Sigmoid colon (tissue), 7 donors: ENCODE data around the gene ZNF786. TPM values are rescaled to one million over a fixed set of nuclear protein-coding genes. Genes with fewer than 3 reads are reported as not detected.

ENCODE experiments used
- DNase-seq: peaks from one replicate; pipeline ENCODE4 v3.0.0-alpha.2; 2019
- H3K27ac ChIP-seq, 4 donors: fragments of 200-600 bp; sonication (generic); one replicate each; pipeline ENCODE4 v1.5.1; 2016 to 2019; ENCODE audit warnings: mild to moderate bottlenecking in 1 of 4
- H3K27me3 ChIP-seq, 3 donors: fragments of 200-600 bp; sonication (generic); one replicate each; pipeline ENCODE4 v1.5.1; 2019; ENCODE audit warnings: mild to moderate bottlenecking in 1 of 3
- H3K36me3 ChIP-seq, 4 donors: fragments of 200-600 bp; sonication (generic); one replicate each; pipeline ENCODE4 v1.5.1; 2016 to 2019
- H3K4me1 ChIP-seq, 4 donors: fragments of 200-600 bp; sonication (generic); one replicate each; pipeline ENCODE4 v1.5.1; 2017 to 2019
- H3K4me3 ChIP-seq, 4 donors: fragments of 200-600 bp; sonication (generic); one replicate each; pipeline ENCODE4 v1.5.1; 2017 to 2019; ENCODE audit warnings: mild to moderate bottlenecking in 2 of 4, moderate library complexity in 1 of 4
- H3K9me3 ChIP-seq, 4 donors: fragments of 200-600 bp in 3 of 4; sonication (generic) in 3 of 4; one replicate each; pipeline versions ENCODE4 v1.5.1 to v1.6.1; 2013 to 2019
- CTCF ChIP-seq, 4 experiments: fragments of 450-650 bp in 3 of 4; fragments of 200-600 bp in 1 of 4; IDR thresholded peaks; one replicate each; pipeline ENCODE4 v1.5.1; 2016 to 2019; ENCODE audit warnings: antibody characterized with exemption in 4 of 4, mild to moderate bottlenecking in 3 of 4, moderate library complexity in 2 of 4
- EP300 ChIP-seq, 4 donors: sonication (generic); formaldehyde crosslinking; IDR thresholded peaks; one replicate each; pipeline ENCODE4 v1.6.1; 2017; ENCODE audit warnings: antibody characterized with exemption in 4 of 4
- POLR2A ChIP-seq, 2 donors: fragments of 450-650 bp; IDR thresholded peaks; one replicate each; pipeline ENCODE4 v1.6.1; 2016; ENCODE audit warnings: antibody characterized with exemption in 2 of 2, mild to moderate bottlenecking in 2 of 2, moderate library complexity in 2 of 2
- POLR2AphosphoS5 ChIP-seq, 4 donors: sonication (generic); formaldehyde crosslinking; IDR thresholded peaks; one replicate each; pipeline ENCODE4 v1.6.1; 2017; ENCODE audit warnings: antibody characterized with exemption in 4 of 4
- WGBS, 2 donors: extraction: QIAGEN DNeasy Blood & Tissue Kit; methylation state at CpG; one replicate each; pipeline ENCODE4 v1.1.7; 2013; 5-methylcytosine and 5-hydroxymethylcytosine counted together
- intact Hi-C: fragments of 100-400 bp; cut with DNase I; formaldehyde crosslinking; loops from one replicate; pipeline ENCODE4 v1.15.1; 2023
- polyA plus RNA-seq, 3 donors: library from polyadenylated mRNA; stranded (reverse); fragments of 200-250 nt; gene quantifications; one replicate each; pipeline ENCODE4 v1.2.3, GENCODE V29; 2013
- small RNA-seq, 3 donors: library from RNA; depleted of rRNA; stranded (forward); fragments of <200 nt; gene quantifications; one replicate each; pipeline ENCODE3, GENCODE V24; 2016
- total RNA-seq, 4 donors: library from RNA; depleted of rRNA; stranded (reverse); fragments of >200 nt; gene quantifications; one replicate each; pipeline ENCODE4 v1.1.0, GENCODE V29; 2016
- donor health status: healthy with polysubstance abuse.
- donor health status: Bipolar disorder and iron deficiency.
- donor health status: healthy.

Gene ZNF786
- total and polyA plus RNA-seq, 7 donors, result 0.60 to 6.9 (median 3.8) TPM

GRCh38 chr7:149022756-149023360 is 67.7 kb downstream of the ZNF786 start:
- TF ChIP-seq EP300 (IDR thresholded peaks at IDR 0.05), result no peak
- TF ChIP-seq POLR2AphosphoS5 (IDR thresholded peaks at IDR 0.05), result no peak
- no peak for TF ChIP-seq POLR2A (IDR thresholded peaks at IDR 0.05)
- intact Hi-C loops, result no loop called here
- Histone ChIP-seq H3K36me3 (peaks cover 0 to 26% (median 7%) of the 10 kb centered on the region in 4 donors), H3K9me3 (no peaks in the 10 kb centered on the region), H3K27ac (no peak overlapping the region), H3K27me3 (no peaks in the 10 kb centered on the region), H3K4me3 (no peak overlapping the region), H3K4me1 (peaks cover 0 to 20% (median 15%) of the 10 kb centered on the region in 4 donors)
- DNase-seq, result no peak
- WGBS, 2 donors, result 86 to 91% methylated on average over 6 of the region's 6 CpGs

- 89 to 90% methylated on average over 12 of the region's 12 CpGs for WGBS, 2 donors
- TF ChIP-seq POLR2AphosphoS5 (IDR thresholded peaks at IDR 0.05) (no peak), EP300 (IDR thresholded peaks at IDR 0.05) (no peak)
- Histone ChIP-seq H3K9me3 (no peaks in the 10 kb centered on the region), H3K4me1 (peaks cover 0 to 9% (median 5%) of the 10 kb centered on the region in 4 donors), H3K27me3 (no peaks in the 10 kb centered on the region), H3K4me3 (no peak overlapping the region), H3K27ac (no peak overlapping the region), H3K36me3 (peaks cover 0 to 33% (median 8%) of the 10 kb centered on the region in 4 donors)
- intact Hi-C loops, result no loop called here
- DNase-seq, result no peak
Measured at GRCh38 chr7:149021725-149022062, 68.8 kb downstream of the ZNF786 start.

- no peak overlapping the region for H3K27ac ChIP-seq
- H3K27me3 ChIP-seq, result no peaks in the 10 kb centered on the region
Measured at GRCh38 chr7:149020483-149020882, 70.0 kb downstream of the ZNF786 start.

More at GRCh38 chr7:149020483-149020882, 70.0 kb downstream of the ZNF786 start:
- TF ChIP-seq POLR2AphosphoS5 (IDR thresholded peaks at IDR 0.05) (no peak), CTCF (IDR thresholded peaks at IDR 0.05) (no peak), POLR2A (IDR thresholded peaks at IDR 0.05) (no peak), EP300 (IDR thresholded peaks at IDR 0.05) (no peak)
- intact Hi-C loops, result no loop called here
- Histone ChIP-seq H3K36me3 (peaks cover 0 to 45% (median 14%) of the 10 kb centered on the region in 4 donors), H3K9me3 (no peaks in the 10 kb centered on the region), H3K4me3 (no peak overlapping the region), H3K4me1 (no peaks in the 10 kb centered on the region)
- WGBS, 2 donors, result 93 to 94% methylated on average over 11 of the region's 11 CpGs
- no peak for DNase-seq

Small RNA genes within 50 kb of the gene (small RNA-seq; reads per million reads assigned to genes)
- 0 reads per million in 3 donors for gene COX6B1P1
- 0.11 to 0.66 (median 0.22) reads per million in 3 donors for gene RN7SL521P
- 0 reads per million in 3 donors for gene RNU6-650P

Other genes starting within 250 kb of the ZNF786 start
- 1 to 10 TPM in 2 of 4 donors, under 1 TPM in 2; 0.71 to 1.9 (median 1.1) TPM for gene EZH2, start 206.4 kb downstream of the ZNF786 start, total RNA-seq
- 10 to 100 TPM in 1 of 3 donors, 1 to 10 TPM in 2; 4.2 to 14.6 (median 5.1) TPM for gene EZH2, start 206.4 kb downstream of the ZNF786 start, polyA plus RNA-seq
- 10 to 100 TPM; 34.3 to 47.4 (median 39.7) TPM for gene PDIA4, start 62.2 kb downstream of the ZNF786 start, total RNA-seq
- gene PDIA4, start 62.2 kb downstream of the ZNF786 start, polyA plus RNA-seq, result 100 to 1,000 TPM in 1 of 3 donors, 10 to 100 TPM in 2; 11.4 to 183 (median 40.9) TPM
- 1 to 10 TPM; 2.9 to 4.9 (median 3.6) TPM for gene ZNF425, start 35.6 kb upstream of the ZNF786 start, total RNA-seq
- under 1 TPM; 0.60 to 0.85 (median 0.69) TPM for gene ZNF425, start 35.6 kb upstream of the ZNF786 start, polyA plus RNA-seq
- 10 to 100 TPM; 13.0 to 19.7 (median 18.4) TPM for gene ZNF398, start 56.7 kb upstream of the ZNF786 start, total RNA-seq
- gene ZNF398, start 56.7 kb upstream of the ZNF786 start, polyA plus RNA-seq, result 1 to 10 TPM; 2.4 to 5.3 (median 2.5) TPM
- gene ZNF282, start 104.8 kb upstream of the ZNF786 start, total RNA-seq, result 10 to 100 TPM; 11.8 to 24.9 (median 13.9) TPM
- gene ZNF282, start 104.8 kb upstream of the ZNF786 start, polyA plus RNA-seq, result 10 to 100 TPM in 1 of 3 donors, 1 to 10 TPM in 2; 6.9 to 17.6 (median 7.2) TPM
- 10 to 100 TPM in 1 of 4 donors, 1 to 10 TPM in 3; 4.1 to 13.6 (median 5.7) TPM for gene ZNF212, start 148.9 kb upstream of the ZNF786 start, total RNA-seq
- gene ZNF212, start 148.9 kb upstream of the ZNF786 start, polyA plus RNA-seq, result 1 to 10 TPM; 4.4 to 9.0 (median 6.0) TPM
- gene ZNF783, start 171.5 kb upstream of the ZNF786 start, total RNA-seq, result 10 to 100 TPM in 3 of 4 donors, 1 to 10 TPM in 1; 8.4 to 15.2 (median 11.3) TPM
- 1 to 10 TPM; 1.2 to 9.4 (median 2.4) TPM for gene ZNF783, start 171.5 kb upstream of the ZNF786 start, polyA plus RNA-seq